Measurements from ENCODE around the gene TMEM117. TPM values are rescaled to one million over a fixed set of nuclear protein-coding genes. Genes with fewer than 3 reads are reported as not detected.

TMEM117 gene
- total RNA-seq, 2 experiments from 2014 or later = 1.6 to 1.7 TPM

DNA sequence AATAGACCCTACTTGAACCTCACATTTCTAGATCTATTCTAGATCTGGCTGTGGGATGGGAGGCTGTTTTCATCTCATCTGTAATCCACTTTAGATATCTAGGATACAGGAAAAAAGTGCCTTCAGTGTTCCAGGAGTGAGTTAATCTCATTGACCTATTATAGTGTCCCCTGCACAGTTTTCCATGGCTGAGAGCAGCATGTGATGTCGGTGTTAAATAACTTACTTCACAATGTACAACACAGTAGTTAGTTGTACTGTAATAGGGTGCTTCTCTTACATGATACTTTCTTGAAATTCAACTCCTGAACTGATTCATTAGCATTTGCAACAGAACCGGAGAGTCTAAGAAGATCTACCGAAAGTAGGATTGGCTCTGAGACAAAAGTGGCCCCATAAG is 62.6 kb downstream of the TMEM117 start:
- Mint-ChIP-seq H3K4me3 (no peak overlapping the region), H3K9me3 (no peaks in the 10 kb centered on the region), H3K36me3 (ENCODE audit: low read depth) (no peaks in the 10 kb centered on the region), H3K4me1 (no peaks in the 10 kb centered on the region), H3K27ac (no peak overlapping the region), H3K27me3 (no peaks in the 10 kb centered on the region)
- DNase-seq = no peak
- POLR2A ChIA-PET = no interaction called here
- CTCF ChIA-PET = no interaction called here

DNA sequence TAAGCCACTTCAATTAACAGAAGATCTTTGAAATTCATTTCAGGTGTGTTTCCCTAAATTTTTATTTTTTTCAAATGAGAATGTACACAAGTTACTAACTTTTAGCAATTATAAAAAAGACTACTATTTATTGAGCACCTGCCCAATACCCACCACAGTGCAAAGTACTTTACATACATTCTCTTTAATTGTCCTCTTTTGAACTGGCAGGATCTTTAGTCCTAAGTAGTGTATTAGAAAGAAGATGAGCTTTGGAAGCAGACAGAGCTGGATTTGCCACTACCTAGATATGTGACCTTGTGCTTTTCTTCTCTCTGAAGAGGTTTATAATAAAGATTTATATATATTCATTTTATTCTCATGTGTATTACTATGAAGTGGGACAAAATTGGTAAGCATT is 63.7 kb downstream of the TMEM117 start:
- Mint-ChIP-seq H3K27ac (no peak overlapping the region), H3K4me1 (no peaks in the 10 kb centered on the region), H3K27me3 (no peaks in the 10 kb centered on the region), H3K4me3 (no peak overlapping the region), H3K9me3 (no peaks in the 10 kb centered on the region), H3K36me3 (ENCODE audit: low read depth) (no peaks in the 10 kb centered on the region)
- no peak for DNase-seq
- POLR2A ChIA-PET = no interaction called here
- CTCF ChIA-PET = no interaction called here

DNA sequence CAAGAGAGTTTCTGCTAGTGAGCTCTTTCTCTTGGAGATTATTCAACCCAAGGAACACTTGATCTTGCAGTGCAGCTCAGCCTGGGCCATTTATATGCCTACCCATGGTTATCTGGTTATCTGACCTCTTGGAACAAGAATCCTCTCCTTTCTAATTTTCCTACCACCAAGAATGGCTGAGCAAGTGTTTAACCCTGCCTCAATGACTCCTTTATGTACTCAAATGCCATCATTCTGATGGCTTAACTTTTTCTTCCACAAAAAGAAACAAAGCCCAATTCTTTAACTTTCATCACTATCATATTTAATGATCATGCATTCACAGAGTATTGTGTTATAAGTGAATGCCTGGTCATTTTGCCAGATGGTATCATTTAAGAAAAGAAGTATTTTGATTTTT is 67.8 kb downstream of the TMEM117 start:
- no peak for DNase-seq
- H3K27me3 Mint-ChIP-seq = no peaks in the 10 kb centered on the region
- no peak overlapping the region for H3K4me3 Mint-ChIP-seq
- CTCF ChIA-PET = no interaction called here
- POLR2A ChIA-PET = no interaction called here
- H3K4me1 Mint-ChIP-seq = no peaks in the 10 kb centered on the region
- no peaks in the 10 kb centered on the region for H3K9me3 Mint-ChIP-seq
- H3K27ac Mint-ChIP-seq = no peak overlapping the region
- no peaks in the 10 kb centered on the region for H3K36me3 Mint-ChIP-seq (ENCODE audit: low read depth)

DNA sequence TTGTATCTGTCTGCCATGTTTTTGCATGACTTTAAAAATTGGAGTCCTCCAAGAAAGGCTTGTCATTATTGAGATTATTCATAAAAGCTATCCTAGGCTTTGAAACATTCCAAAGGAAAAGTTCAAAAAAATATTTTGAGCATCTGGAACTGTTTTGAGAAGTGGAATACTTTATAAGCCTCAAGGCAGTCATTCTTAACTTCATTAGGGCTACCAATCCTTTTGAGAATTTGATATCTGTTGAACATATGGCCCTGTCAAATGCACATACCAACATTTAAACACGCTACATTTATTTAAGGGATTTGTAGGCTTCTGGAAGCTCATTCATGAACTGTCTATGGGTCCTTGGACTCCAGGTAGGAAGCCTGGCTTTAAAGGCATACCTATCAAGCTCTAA is 77.0 kb downstream of the TMEM117 start:
- H3K27ac Mint-ChIP-seq = no peak overlapping the region
- no peaks in the 10 kb centered on the region for H3K9me3 Mint-ChIP-seq
- peaks cover 1% of the 10 kb centered on the region for H3K27me3 Mint-ChIP-seq
- ChIA-PET CTCF (no interaction called here), POLR2A (no interaction called here)
- H3K4me1 Mint-ChIP-seq = no peaks in the 10 kb centered on the region
- H3K36me3 Mint-ChIP-seq (ENCODE audit: low read depth) = no peaks in the 10 kb centered on the region
- H3K4me3 Mint-ChIP-seq = no peak overlapping the region
- no peak for DNase-seq

DNA sequence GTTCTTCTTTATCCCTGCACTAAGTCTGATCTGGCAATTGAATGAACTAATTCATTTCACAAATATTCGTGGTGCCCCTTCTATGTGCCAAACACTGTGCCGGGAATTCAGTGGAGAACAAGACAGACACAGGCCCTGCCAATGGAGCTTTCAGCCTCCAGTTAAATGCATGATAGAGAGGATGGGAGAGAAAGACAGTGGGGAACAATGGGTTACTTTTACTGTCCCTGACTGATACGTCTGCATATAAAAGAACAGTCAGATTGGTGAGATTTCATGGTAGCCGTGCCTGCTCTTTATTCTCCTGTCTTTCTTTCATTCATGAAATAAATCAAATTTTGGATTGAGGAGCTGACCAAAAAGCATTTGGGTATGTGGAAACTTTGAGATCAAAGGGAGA is 78.5 kb downstream of the TMEM117 start:
- Mint-ChIP-seq H3K9me3 (no peaks in the 10 kb centered on the region), H3K27ac (no peak overlapping the region), H3K4me3 (no peak overlapping the region), H3K4me1 (no peaks in the 10 kb centered on the region), H3K27me3 (peaks cover 1% of the 10 kb centered on the region), H3K36me3 (ENCODE audit: low read depth) (no peaks in the 10 kb centered on the region)
- POLR2A ChIA-PET = no interaction called here
- CTCF ChIA-PET = interaction anchor here (0.7 kb wide), 1 partner anchor 42 kb away, joined by 3 read pairs; no protein-coding TSS in a partner anchor
- no peak for DNase-seq

DNA sequence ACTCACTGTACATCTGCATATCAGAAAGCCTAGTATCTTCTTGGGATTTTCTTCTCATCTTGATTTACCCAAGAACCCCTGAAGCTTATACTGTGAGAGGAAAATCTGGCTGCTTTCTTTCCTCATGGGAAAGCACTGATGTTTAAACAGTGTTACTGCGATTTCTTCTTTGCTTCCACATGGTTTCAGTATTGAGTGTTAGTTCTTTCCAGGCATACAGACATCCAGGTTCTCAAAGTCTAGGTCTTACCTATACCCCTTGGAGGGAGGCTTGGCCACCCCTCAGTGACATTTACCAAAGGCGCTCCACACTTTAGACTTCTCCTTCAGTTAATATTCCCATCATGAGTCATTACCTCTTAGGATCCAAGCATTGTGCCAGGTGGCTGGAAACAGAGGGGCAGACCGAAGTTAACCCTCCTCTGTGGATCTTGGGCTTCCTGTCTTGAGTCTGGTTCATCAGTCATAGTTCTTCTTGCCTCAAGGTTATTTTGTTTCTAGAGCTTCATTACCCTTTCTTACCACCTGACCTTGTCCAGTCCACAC is 79.1 kb downstream of the TMEM117 start:
- no peak for DNase-seq
- Mint-ChIP-seq H3K36me3 (ENCODE audit: low read depth) (no peaks in the 10 kb centered on the region), H3K27me3 (no peaks in the 10 kb centered on the region), H3K9me3 (no peaks in the 10 kb centered on the region), H3K4me3 (no peak overlapping the region), H3K27ac (no peak overlapping the region), H3K4me1 (no peaks in the 10 kb centered on the region)
- CTCF ChIA-PET = no interaction called here
- POLR2A ChIA-PET = no interaction called here

DNA sequence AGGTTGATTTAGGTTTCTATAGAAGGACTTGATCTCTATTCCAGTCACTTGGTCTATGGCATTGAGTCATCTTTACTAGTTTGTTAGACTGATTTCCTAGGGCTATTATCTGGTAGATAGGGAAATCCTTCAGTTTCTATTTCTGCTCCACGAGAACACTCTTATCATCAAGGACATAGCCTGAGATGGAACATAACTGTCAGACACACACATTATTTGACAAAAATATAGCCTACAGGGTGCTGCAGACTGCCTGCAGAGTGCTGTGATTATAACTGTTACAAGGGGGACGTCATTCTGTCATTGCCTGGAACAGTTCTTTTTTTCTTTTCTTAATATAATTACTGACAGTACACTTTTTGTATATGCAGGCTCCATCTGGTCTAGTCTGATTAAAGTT is 82.0 kb downstream of the TMEM117 start:
- no peak overlapping the region for H3K4me3 Mint-ChIP-seq
- no peak for DNase-seq
- ChIA-PET POLR2A (no interaction called here), CTCF (no interaction called here)
- no peaks in the 10 kb centered on the region for H3K9me3 Mint-ChIP-seq
- no peak overlapping the region for H3K27ac Mint-ChIP-seq
- H3K4me1 Mint-ChIP-seq = no peaks in the 10 kb centered on the region
- no peaks in the 10 kb centered on the region for H3K36me3 Mint-ChIP-seq (ENCODE audit: low read depth)
- no peaks in the 10 kb centered on the region for H3K27me3 Mint-ChIP-seq

DNA sequence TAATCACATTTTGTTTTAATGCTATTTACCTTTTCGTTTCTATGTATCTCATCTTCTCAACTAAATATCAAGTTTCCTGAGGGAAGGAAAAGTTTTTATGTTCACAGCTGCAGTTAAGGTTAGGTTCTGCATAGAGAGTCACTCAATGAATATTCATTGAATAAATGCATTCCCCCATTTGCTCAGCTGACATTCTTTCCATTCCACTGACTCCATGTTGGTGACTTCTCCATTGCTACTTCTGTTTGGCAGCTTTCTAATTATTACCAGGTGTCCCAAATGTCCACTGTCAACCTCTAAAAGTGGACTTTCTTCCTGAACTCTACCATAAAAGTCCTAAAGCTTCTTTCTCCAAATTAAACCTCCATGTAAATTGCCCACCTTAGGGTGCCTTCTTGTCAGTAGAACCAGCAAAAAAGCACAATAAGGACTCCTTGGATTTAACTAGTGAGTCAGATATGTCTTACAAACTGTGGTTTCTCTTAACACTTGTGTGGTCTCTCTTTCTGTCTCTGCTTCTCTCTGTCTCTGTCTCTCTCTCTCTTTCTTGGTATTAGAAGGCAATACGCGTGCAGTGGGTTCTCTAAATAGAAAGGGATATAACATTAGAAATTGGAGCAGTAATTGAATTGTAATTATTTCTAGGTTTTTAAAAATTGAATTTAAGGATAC is 85.9 kb downstream of the TMEM117 start:
- no peaks in the 10 kb centered on the region for H3K4me1 Mint-ChIP-seq
- H3K27me3 Mint-ChIP-seq = no peaks in the 10 kb centered on the region
- ChIA-PET CTCF (no interaction called here), POLR2A (no interaction called here)
- no peaks in the 10 kb centered on the region for H3K9me3 Mint-ChIP-seq
- H3K27ac Mint-ChIP-seq = no peak overlapping the region
- no peak overlapping the region for H3K4me3 Mint-ChIP-seq
- no peak for DNase-seq
- no peaks in the 10 kb centered on the region for H3K36me3 Mint-ChIP-seq (ENCODE audit: low read depth)

DNA sequence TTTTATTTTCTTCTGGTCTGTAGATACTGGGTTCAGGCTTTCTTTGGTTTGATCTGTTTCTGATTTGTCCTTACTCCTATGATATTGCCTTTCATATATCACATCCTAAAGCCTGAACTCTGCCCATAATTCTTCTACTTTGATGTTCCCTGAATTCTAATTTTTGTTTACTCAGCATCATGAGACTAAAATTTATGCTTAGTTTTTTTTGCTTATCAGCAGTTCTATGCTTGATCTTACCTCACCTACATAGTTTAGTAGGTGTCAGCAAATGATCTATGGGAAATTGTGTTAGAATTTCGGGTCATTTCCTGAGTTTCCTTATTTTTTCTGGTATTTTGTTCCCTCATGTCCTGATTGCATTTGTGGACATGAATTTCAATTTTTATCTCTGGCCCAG is 94.2 kb downstream of the TMEM117 start:
- CTCF ChIA-PET = no interaction called here
- Mint-ChIP-seq H3K4me1 (no peaks in the 10 kb centered on the region), H3K27me3 (no peaks in the 10 kb centered on the region), H3K9me3 (peaks cover 8% of the 10 kb centered on the region), H3K4me3 (no peak overlapping the region), H3K27ac (no peak overlapping the region), H3K36me3 (ENCODE audit: low read depth) (no peaks in the 10 kb centered on the region)
- no peak for DNase-seq
- POLR2A ChIA-PET = no interaction called here

DNA sequence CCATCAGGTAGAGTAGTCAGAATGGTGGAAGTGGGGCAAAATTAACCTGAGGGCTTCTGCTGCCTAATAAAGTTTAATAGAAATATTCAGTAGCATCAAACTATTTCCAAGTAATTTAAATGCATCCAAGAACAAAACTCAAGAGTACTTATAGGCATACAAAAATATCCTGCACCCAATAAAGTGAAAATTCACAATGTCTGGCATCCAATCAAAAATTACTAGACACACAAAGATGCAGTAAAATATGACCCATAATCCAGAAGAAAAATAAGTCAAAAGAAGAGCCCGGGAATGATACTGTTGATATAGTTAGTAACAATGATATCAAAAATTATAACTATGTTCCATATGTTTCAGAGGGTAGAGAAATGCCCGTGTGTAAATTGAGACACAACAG is 95.3 kb downstream of the TMEM117 start:
- Mint-ChIP-seq H3K27ac (no peak overlapping the region), H3K4me3 (no peak overlapping the region), H3K9me3 (peaks cover 8% of the 10 kb centered on the region), H3K36me3 (ENCODE audit: low read depth) (no peaks in the 10 kb centered on the region), H3K4me1 (no peaks in the 10 kb centered on the region), H3K27me3 (no peaks in the 10 kb centered on the region)
- POLR2A ChIA-PET = no interaction called here
- DNase-seq = no peak
- CTCF ChIA-PET = no interaction called here

DNA sequence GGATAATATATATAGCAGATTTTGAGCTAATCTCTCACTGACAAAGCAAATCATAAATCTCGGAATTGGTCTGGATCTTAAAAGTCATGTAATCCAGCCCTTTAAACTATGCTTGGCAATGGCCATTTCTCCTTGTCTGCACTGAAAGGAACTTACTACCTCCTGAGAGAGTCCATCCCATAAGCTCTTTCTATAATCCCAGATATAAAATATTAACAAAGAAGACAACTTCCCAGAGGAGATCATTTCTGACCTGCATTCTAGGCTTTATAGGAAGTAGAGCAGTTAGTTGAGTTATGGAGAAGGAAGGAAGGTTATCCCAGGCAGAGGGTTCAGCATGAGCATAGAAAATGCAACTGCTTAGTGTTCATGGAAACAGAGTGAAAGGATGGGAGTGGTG is 99.7 kb downstream of the TMEM117 start:
- Mint-ChIP-seq H3K4me3 (no peak overlapping the region), H3K36me3 (ENCODE audit: low read depth) (no peaks in the 10 kb centered on the region), H3K27me3 (no peaks in the 10 kb centered on the region), H3K9me3 (peaks cover 4% of the 10 kb centered on the region), H3K4me1 (no peaks in the 10 kb centered on the region), H3K27ac (no peak overlapping the region)
- CTCF ChIA-PET = no interaction called here
- DNase-seq = no peak
- POLR2A ChIA-PET = no interaction called here

DNA sequence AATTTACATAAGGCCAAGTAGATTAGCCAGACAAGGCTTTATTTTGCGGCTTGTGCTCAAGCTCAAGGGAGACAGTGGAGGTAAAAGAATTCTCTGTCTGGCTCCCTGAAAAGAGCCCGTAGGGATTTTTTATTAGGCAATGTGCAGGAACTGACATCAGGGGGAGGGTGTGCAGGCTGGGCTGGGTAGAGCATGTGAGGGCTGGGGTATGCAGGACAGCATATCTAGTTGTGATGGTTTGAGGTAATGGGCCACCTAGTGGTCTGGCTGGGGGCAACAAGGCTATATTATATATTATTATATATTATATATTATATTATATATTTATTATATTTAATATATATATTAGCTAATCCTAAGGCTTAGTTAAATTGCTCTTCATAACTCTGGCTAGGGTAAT is 102.1 kb downstream of the TMEM117 start:
- Mint-ChIP-seq H3K27me3 (no peaks in the 10 kb centered on the region), H3K27ac (no peak overlapping the region), H3K36me3 (ENCODE audit: low read depth) (no peaks in the 10 kb centered on the region), H3K9me3 (no peaks in the 10 kb centered on the region), H3K4me1 (no peaks in the 10 kb centered on the region), H3K4me3 (no peak overlapping the region)
- ChIA-PET POLR2A (no interaction called here), CTCF (no interaction called here)
- DNase-seq = no peak

DNA sequence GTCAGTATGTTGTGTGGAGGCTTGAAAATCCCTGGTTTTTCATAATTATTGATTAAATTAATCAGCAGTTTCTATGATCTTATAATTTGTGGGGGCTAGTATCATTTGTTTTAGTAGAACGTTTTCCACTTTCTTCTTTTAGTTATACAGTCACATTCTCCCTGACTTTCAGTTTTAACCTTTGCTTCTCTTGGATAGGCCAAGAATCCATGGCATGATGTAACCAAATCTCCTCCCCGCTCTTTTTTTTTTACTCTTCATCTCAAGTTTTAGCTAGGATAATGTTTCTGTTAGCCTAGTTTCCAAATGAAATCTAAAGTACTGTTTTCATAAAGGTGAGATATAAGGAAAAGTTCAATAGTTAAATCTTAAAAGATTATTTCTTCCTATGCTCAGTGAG is 106.5 kb downstream of the TMEM117 start:
- Mint-ChIP-seq H3K4me1 (no peaks in the 10 kb centered on the region), H3K4me3 (no peak overlapping the region), H3K27me3 (no peaks in the 10 kb centered on the region), H3K27ac (no peak overlapping the region), H3K9me3 (no peaks in the 10 kb centered on the region), H3K36me3 (ENCODE audit: low read depth) (no peaks in the 10 kb centered on the region)
- ChIA-PET POLR2A (no interaction called here), CTCF (no interaction called here)
- no peak for DNase-seq

DNA sequence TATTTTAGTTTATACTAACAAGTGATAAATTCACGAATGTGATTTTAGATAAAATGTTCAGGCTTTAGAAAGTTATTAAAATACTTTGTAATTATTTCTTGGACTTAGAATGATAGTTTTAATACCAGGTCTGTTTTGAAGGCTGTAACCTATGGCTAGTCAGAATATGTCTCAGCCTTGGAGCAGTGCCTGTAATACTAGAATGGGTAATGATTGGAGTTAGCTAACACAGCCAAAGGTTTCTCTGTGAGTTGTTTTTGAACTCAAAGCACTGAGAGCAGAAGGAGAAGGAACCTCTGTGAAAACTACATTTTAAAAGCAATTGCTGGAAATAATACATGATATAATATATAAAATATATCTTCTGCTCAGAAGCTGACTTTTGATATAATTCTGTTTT is 110.1 kb downstream of the TMEM117 start:
- no peak for DNase-seq
- ChIA-PET CTCF (no interaction called here), POLR2A (no interaction called here)
- Mint-ChIP-seq H3K9me3 (no peaks in the 10 kb centered on the region), H3K27ac (no peak overlapping the region), H3K4me3 (no peak overlapping the region), H3K36me3 (ENCODE audit: low read depth) (no peaks in the 10 kb centered on the region), H3K4me1 (no peaks in the 10 kb centered on the region), H3K27me3 (no peaks in the 10 kb centered on the region)

DNA sequence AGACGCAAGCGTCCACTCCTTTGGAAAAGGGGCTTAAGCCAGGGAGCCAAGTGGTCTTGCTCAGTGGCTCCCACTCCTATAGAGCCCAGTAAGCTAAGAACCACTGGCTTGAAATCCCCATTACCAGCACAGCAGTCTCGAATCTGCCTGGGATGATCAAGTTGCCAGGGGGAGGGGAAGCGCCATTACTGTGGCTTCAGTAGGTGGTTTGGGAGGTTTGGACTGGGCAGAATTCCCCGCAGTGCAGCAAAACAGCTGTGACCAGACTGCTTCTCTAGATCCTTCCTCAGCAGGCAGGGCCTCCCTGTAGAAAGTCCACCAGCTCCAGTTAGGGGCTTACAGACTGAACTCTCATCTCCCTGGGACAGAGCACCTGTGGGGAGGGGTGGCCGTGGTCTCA is 115.4 kb downstream of the TMEM117 start:
- ChIA-PET POLR2A (no interaction called here), CTCF (no interaction called here)

More for the DNA sequence above, 115.4 kb downstream of the TMEM117 start:
- H3K4me1 Mint-ChIP-seq = peaks cover 19% of the 10 kb centered on the region
- no peaks in the 10 kb centered on the region for H3K36me3 Mint-ChIP-seq (ENCODE audit: low read depth)
- H3K27me3 Mint-ChIP-seq = no peaks in the 10 kb centered on the region
- no peaks in the 10 kb centered on the region for H3K9me3 Mint-ChIP-seq
- no peak overlapping the region for H3K27ac Mint-ChIP-seq
- DNase-seq = no peak
- H3K4me3 Mint-ChIP-seq = no peak overlapping the region
